K562 (cell line): ENCODE results near the gene DAP.

Experiments
- GTF2B ChIP-seq: IDR thresholded peaks from 2 replicates; pipeline ENCODE4 v1.6.1; 2011; ENCODE audit not compliant: insufficient read length; ENCODE audit errors: extremely low read depth
- KDM4B ChIP-seq, 2 experiments: fragments of 450-650 bp in 1 of 2; sonication (generic) in 1 of 2; IDR thresholded peaks; 2 replicates each; pipeline ENCODE4 v1.6.1; 2016 to 2017; ENCODE audit warnings: borderline replicate concordance in 2 of 2, antibody characterized with exemption in 1 of 2, low read depth in 1 of 2, mild to moderate bottlenecking in 1 of 2
- MTA2 ChIP-seq: fragments of 450-650 bp; IDR thresholded peaks from 2 replicates; pipeline ENCODE4 v1.6.1; 2016; ENCODE audit warnings: low read depth
- POLR2A ChIP-seq: fragments of 450-650 bp; conservative IDR thresholded peaks from 2 replicates; pipeline ENCODE4 v1.6.1; 2016
- POLR2AphosphoS5 ChIP-seq: IDR thresholded peaks from 2 replicates; pipeline ENCODE4 v1.6.1; 2011; ENCODE audit warnings: mild to moderate bottlenecking, low read depth, low read length, moderate library complexity; ENCODE audit not compliant: control insufficient read depth, insufficient read depth
- SRF ChIP-seq, 2 experiments: fragments of 250-450, 450-650 bp in 1 of 2; sonication (Bioruptor Pico) in 1 of 2; sonication (generic) in 1 of 2; formaldehyde crosslinking; IDR thresholded peaks; 2 replicates each; pipeline versions ENCODE4 v1.5.0 to v1.5.1; 2020 to 2022; ENCODE audit warnings: mild to moderate bottlenecking in 1 of 2, missing genetic modification reagents in 1 of 2
- ZBTB17 ChIP-seq: fragments of 450-650 bp; formaldehyde crosslinking; IDR thresholded peaks from 2 replicates; pipeline ENCODE4 v1.4.0; 2020; ENCODE audit warnings: mild to moderate bottlenecking
- ZNF197 ChIP-seq: fragments of 200-800 bp; sonication (Bioruptor generic); IDR thresholded peaks from 2 replicates; pipeline ENCODE4 v1.6.1; 2016; ENCODE audit warnings: low read depth, missing genetic modification characterization, missing compliant biosample characterization
- ZNF584 ChIP-seq: fragments of 200-800 bp; sonication (Bioruptor generic); IDR thresholded peaks from 2 replicates; pipeline ENCODE4 v1.6.1; 2016; ENCODE audit warnings: low read depth, mild to moderate bottlenecking, missing genetic modification characterization, missing compliant biosample characterization
- ZNF75A ChIP-seq: fragments of 450-650 bp; formaldehyde crosslinking; IDR thresholded peaks from 2 replicates; pipeline ENCODE4 v1.4.0; 2020; ENCODE audit warnings: mild to moderate bottlenecking
- TF ChIP-seq, protein P1 (sequence below): sonication (generic); formaldehyde crosslinking; IDR thresholded peaks from 2 replicates; pipeline ENCODE4 v1.4.0; 2020; ENCODE audit warnings: mild to moderate bottlenecking, missing genetic modification reagents
- TF ChIP-seq, protein P2 (sequence below), 3 experiments: IDR thresholded peaks in 2 of 3; conservative IDR thresholded peaks in 1 of 3; 2 replicates each; pipeline ENCODE4 v1.5.1; 2011 to 2012; ENCODE audit warnings: low read length in 3 of 3, mild to moderate bottlenecking in 3 of 3, control low read depth in 2 of 3, improper control_type of control experiment in 1 of 3, inconsistent platforms in 1 of 3, low read depth in 1 of 3, mixed read lengths in 1 of 3, moderate library complexity in 1 of 3; ENCODE audit not compliant: insufficient read depth in 2 of 3
- TF ChIP-seq, protein P3 (sequence below), 2 experiments: fragments of 450-650 bp in 1 of 2; sonication (generic) in 1 of 2; formaldehyde crosslinking in 1 of 2; IDR thresholded peaks in 1 of 2; conservative IDR thresholded peaks in 1 of 2; 2 replicates each; pipeline versions ENCODE4 v1.6.1 to v1.8.1; 2016 to 2023; ENCODE audit warnings: mild to moderate bottlenecking in 2 of 2, moderate library complexity in 2 of 2, inconsistent platforms in 1 of 2, missing genetic modification reagents in 1 of 2

DNA sequence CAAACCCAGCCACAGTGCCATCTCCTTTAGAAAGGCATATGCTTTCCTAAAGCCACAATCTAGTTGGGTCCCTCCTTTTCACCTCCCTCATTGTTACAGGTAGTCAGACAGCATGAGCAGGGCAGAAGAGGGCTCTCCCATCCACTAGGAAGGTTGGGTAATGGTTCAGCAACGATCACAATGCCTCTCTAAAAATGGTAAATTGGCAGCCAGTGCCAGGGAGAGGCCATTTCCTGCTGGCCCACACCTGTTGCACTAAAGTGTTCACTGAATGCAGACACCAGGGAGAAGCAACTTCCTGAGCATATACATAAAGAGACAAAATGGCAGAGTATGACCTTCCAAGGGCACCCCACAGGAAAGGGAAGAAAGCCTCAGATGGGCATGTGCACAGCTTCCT, 31.3 kb upstream of the DAP start:
- TF ChIP-seq ZBTB17 (no peak), MTA2 (no peak), ZNF75A (no peak), POLR2A (no peak), SRF (CRISPR knock-in tag; IDR thresholded peaks at IDR 0.05) (no peak), KDM4B (IDR thresholded peaks at IDR 0.05; ENCODE audit: borderline replicate concordance in 2 of 2, low read depth in 1 of 2) (no peak), ZNF584 (CRISPR knock-in tag) (no peak), ZNF197 (no peak), POLR2AphosphoS5 (no peak), GTF2B (no peak)
- TF ChIP-seq, protein P1, sequence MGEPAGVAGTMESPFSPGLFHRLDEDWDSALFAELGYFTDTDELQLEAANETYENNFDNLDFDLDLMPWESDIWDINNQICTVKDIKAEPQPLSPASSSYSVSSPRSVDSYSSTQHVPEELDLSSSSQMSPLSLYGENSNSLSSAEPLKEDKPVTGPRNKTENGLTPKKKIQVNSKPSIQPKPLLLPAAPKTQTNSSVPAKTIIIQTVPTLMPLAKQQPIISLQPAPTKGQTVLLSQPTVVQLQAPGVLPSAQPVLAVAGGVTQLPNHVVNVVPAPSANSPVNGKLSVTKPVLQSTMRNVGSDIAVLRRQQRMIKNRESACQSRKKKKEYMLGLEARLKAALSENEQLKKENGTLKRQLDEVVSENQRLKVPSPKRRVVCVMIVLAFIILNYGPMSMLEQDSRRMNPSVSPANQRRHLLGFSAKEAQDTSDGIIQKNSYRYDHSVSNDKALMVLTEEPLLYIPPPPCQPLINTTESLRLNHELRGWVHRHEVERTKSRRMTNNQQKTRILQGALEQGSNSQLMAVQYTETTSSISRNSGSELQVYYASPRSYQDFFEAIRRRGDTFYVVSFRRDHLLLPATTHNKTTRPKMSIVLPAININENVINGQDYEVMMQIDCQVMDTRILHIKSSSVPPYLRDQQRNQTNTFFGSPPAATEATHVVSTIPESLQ (CRISPR knock-in tag), result no peak
- TF ChIP-seq, protein P2, sequence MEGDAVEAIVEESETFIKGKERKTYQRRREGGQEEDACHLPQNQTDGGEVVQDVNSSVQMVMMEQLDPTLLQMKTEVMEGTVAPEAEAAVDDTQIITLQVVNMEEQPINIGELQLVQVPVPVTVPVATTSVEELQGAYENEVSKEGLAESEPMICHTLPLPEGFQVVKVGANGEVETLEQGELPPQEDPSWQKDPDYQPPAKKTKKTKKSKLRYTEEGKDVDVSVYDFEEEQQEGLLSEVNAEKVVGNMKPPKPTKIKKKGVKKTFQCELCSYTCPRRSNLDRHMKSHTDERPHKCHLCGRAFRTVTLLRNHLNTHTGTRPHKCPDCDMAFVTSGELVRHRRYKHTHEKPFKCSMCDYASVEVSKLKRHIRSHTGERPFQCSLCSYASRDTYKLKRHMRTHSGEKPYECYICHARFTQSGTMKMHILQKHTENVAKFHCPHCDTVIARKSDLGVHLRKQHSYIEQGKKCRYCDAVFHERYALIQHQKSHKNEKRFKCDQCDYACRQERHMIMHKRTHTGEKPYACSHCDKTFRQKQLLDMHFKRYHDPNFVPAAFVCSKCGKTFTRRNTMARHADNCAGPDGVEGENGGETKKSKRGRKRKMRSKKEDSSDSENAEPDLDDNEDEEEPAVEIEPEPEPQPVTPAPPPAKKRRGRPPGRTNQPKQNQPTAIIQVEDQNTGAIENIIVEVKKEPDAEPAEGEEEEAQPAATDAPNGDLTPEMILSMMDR (IDR thresholded peaks at IDR 0.05 in 2 of 3, conservative IDR thresholded peaks at IDR 0.05 in 1 of 3; ENCODE audit: insufficient read depth in 2 of 3, low read depth in 1 of 3, low read length in 3 of 3), result no peak
- TF ChIP-seq, protein P3, sequence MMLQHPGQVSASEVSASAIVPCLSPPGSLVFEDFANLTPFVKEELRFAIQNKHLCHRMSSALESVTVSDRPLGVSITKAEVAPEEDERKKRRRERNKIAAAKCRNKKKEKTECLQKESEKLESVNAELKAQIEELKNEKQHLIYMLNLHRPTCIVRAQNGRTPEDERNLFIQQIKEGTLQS (IDR thresholded peaks at IDR 0.05), result no peak
- TF ChIP-seq, protein P3 (CRISPR knock-in tag; conservative IDR thresholded peaks at IDR 0.05), result no peak
